H1 (cell line): ENCODE measurements around the gene RASSF3. TPM values are rescaled to one million over a fixed set of nuclear protein-coding genes. Genes with fewer than 3 reads are reported as not detected.

Experiments used
- CTCF ChIA-PET: fragments of 300-600 bp; sonication (Branson Sonifier 250); formaldehyde crosslinking; loops from one replicate; lab custom pipeline; 2021; ENCODE audit not compliant: partially characterized antibody; lab: Charles Lee
- POLR2A ChIA-PET: fragments of 300-600 bp; sonication (Branson Sonifier 250); formaldehyde crosslinking; loops from one replicate; lab custom pipeline; 2021; ENCODE audit warnings: inconsistent platforms; ENCODE audit not compliant: partially characterized antibody; lab: Charles Lee
- DNase-seq, 2 experiments: peaks; one replicate each; pipeline versions ENCODE4 v3.0.0 to v3.0.0-alpha.2; 2010 to 2022; ENCODE audit warnings: low spot score in 2 of 2, low read depth in 1 of 2, mixed read lengths in 1 of 2
- FAIRE-seq: peaks from 2 replicates; lab custom pipeline; 2011; peaks lifted over from hg19 to GRCh38; lab: Jason Lieb, UNC
- H2AFZ ChIP-seq: 2 replicates; pipeline ENCODE4 v1.8.1; 2012; ENCODE audit warnings: low read length, inconsistent platforms
- H2AK5ac ChIP-seq: 2 replicates; pipeline ENCODE4 v1.6.1; 2013; ENCODE audit warnings: low read depth, low read length
- H2BK120ac ChIP-seq: replicated peaks from 2 replicates; pipeline ENCODE3; 2013; ENCODE audit warnings: low read depth, low read length, inconsistent platforms
- H2BK12ac ChIP-seq: 2 replicates; pipeline ENCODE4 v1.6.1; 2013; ENCODE audit warnings: low read depth, low read length
- H2BK15ac ChIP-seq: 2 replicates; pipeline ENCODE4 v1.6.1; 2013; ENCODE audit warnings: low read length
- H2BK20ac ChIP-seq: 2 replicates; pipeline ENCODE4 v1.6.1; 2013; ENCODE audit warnings: low read length
- H2BK5ac ChIP-seq: 2 replicates; pipeline ENCODE4 v1.6.1; 2013; ENCODE audit warnings: low read depth, low read length
- H3K14ac ChIP-seq: 2 replicates; pipeline ENCODE4 v1.6.1; 2013; ENCODE audit warnings: inconsistent platforms; ENCODE audit not compliant: insufficient read length
- H3K18ac ChIP-seq: 2 replicates; pipeline ENCODE4 v1.6.1; 2013; ENCODE audit warnings: low read length; ENCODE audit errors: extremely low read depth
- H3K23ac ChIP-seq: 2 replicates; pipeline ENCODE4 v1.6.1; 2013; ENCODE audit warnings: inconsistent platforms; ENCODE audit not compliant: insufficient read length
- H3K23me2 ChIP-seq: 2 replicates; pipeline ENCODE4 v1.6.1; 2013; ENCODE audit warnings: low read depth, low read length
- H3K27ac ChIP-seq: 2 replicates; pipeline ENCODE4 v1.6.1; 2011; ENCODE audit warnings: low read depth, low read length, inconsistent platforms
- H3K27me3 ChIP-seq, 4 experiments: replicated peaks in 1 of 4; 1 replicate in 1 of 4; 2 replicates in 3 of 4; pipeline versions ENCODE4 v1.6.1 to v1.8.1; 2011 to 2013; ENCODE audit warnings: low read length in 3 of 4, mild to moderate bottlenecking in 3 of 4, inconsistent platforms in 2 of 4, mixed read lengths in 2 of 4, moderate library complexity in 1 of 4; ENCODE audit not compliant: control insufficient read depth in 3 of 4, insufficient read depth in 3 of 4; ENCODE audit errors: extremely low read depth in 1 of 4
- H3K36me3 ChIP-seq, 4 experiments: 2 replicates each; pipeline versions ENCODE4 v1.6.1 to v1.8.1; 2011 to 2013; ENCODE audit warnings: mild to moderate bottlenecking in 4 of 4, low read length in 3 of 4, moderate library complexity in 2 of 4, control low read depth in 1 of 4, inconsistent platforms in 1 of 4; ENCODE audit not compliant: insufficient read depth in 4 of 4, control insufficient read depth in 2 of 4
- H3K4ac ChIP-seq: replicated peaks from 2 replicates; pipeline ENCODE3; 2013; ENCODE audit warnings: low read length, low read depth, mixed read lengths, inconsistent platforms; ENCODE audit not compliant: insufficient read length
- H3K4me1 ChIP-seq, 4 experiments: replicated peaks in 1 of 4; 1 replicate in 1 of 4; 2 replicates in 3 of 4; pipeline versions ENCODE4 v1.6.1 to v1.8.1; 2011 to 2013; ENCODE audit warnings: low read length in 3 of 4, inconsistent platforms in 2 of 4, mixed read lengths in 1 of 4; ENCODE audit not compliant: insufficient read depth in 4 of 4, control insufficient read depth in 3 of 4
- H3K4me2 ChIP-seq, 2 experiments: 2 replicates each; pipeline versions ENCODE4 v1.6.1 to v1.8.1; 2011 to 2013; ENCODE audit warnings: low read depth in 2 of 2, low read length in 2 of 2, control low read depth in 1 of 2, inconsistent platforms in 1 of 2, mild to moderate bottlenecking in 1 of 2; ENCODE audit not compliant: insufficient read depth in 1 of 2
- H3K4me3 ChIP-seq, 4 experiments: fragments of 200-600, 300-600 bp in 1 of 4; sonication (generic), shearing (Covaris generic), sonication (Bioruptor Twin) in 1 of 4; 2 replicates each; pipeline versions ENCODE4 v1.5.1 to v1.8.1; 2011 to 2016; ENCODE audit warnings: low read length in 4 of 4, low read depth in 3 of 4, control low read depth in 2 of 4, inconsistent platforms in 2 of 4, mild to moderate bottlenecking in 2 of 4, mixed read lengths in 1 of 4, moderate library complexity in 1 of 4; ENCODE audit not compliant: insufficient read depth in 2 of 4; ENCODE audit errors: extremely low read depth in 1 of 4
- H3K56ac ChIP-seq: replicated peaks from 2 replicates; pipeline ENCODE3; 2013; ENCODE audit warnings: low read depth, mild to moderate bottlenecking, mixed read lengths, low read length, inconsistent platforms; ENCODE audit not compliant: insufficient read length
- H3K79me1 ChIP-seq: 2 replicates; pipeline ENCODE4 v1.6.1; 2013; ENCODE audit warnings: low read depth, low read length, control low read depth
- H3K79me2 ChIP-seq, 2 experiments: 2 replicates each; pipeline versions ENCODE4 v1.6.1 to v1.8.1; 2012 to 2013; ENCODE audit warnings: low read length in 2 of 2, mild to moderate bottlenecking in 2 of 2, inconsistent platforms in 1 of 2; ENCODE audit not compliant: insufficient read depth in 2 of 2, control insufficient read depth in 1 of 2
- H3K9ac ChIP-seq, 4 experiments: replicated peaks in 1 of 4; 1 replicate in 1 of 4; 2 replicates in 3 of 4; pipeline versions ENCODE4 v1.6.1 to v1.8.1; 2011 to 2013; ENCODE audit warnings: low read depth in 3 of 4, low read length in 3 of 4, control low read depth in 2 of 4, mild to moderate bottlenecking in 2 of 4, moderate library complexity in 2 of 4, inconsistent platforms in 1 of 4; ENCODE audit errors: extremely low read depth in 1 of 4
- H3K9me3 ChIP-seq, 2 experiments: 2 replicates each; pipeline versions ENCODE4 v1.6.1 to v1.8.1; 2012 to 2013; ENCODE audit warnings: mild to moderate bottlenecking in 2 of 2, moderate library complexity in 2 of 2, control low read depth in 1 of 2, inconsistent platforms in 1 of 2, low read depth in 1 of 2, low read length in 1 of 2, mixed read lengths in 1 of 2; ENCODE audit not compliant: insufficient read depth in 2 of 2
- H4K20me1 ChIP-seq, 2 experiments: replicated peaks in 1 of 2; 2 replicates each; pipeline versions ENCODE3 to v1.8.1; 2011 to 2013; ENCODE audit warnings: inconsistent platforms in 2 of 2, low read length in 2 of 2, mild to moderate bottlenecking in 1 of 2; ENCODE audit not compliant: insufficient read depth in 2 of 2, control insufficient read depth in 1 of 2
- H4K5ac ChIP-seq: 2 replicates; pipeline ENCODE4 v1.6.1; 2013; ENCODE audit warnings: low read length, low read depth, mixed read lengths, inconsistent platforms; ENCODE audit not compliant: insufficient read length
- H4K8ac ChIP-seq: 2 replicates; pipeline ENCODE4 v1.8.0; 2013; ENCODE audit warnings: mild to moderate bottlenecking, moderate library complexity, low read length, inconsistent platforms; ENCODE audit not compliant: insufficient read depth; ENCODE audit errors: extremely low read depth
- H4K91ac ChIP-seq: replicated peaks from 2 replicates; pipeline ENCODE3; 2013; ENCODE audit warnings: low read length, mixed read lengths, inconsistent platforms; ENCODE audit not compliant: insufficient read length
- BCL11A ChIP-seq, 2 experiments: IDR thresholded peaks; one replicate each; pipeline ENCODE4 v1.6.1; 2011; ENCODE audit warnings: low read depth in 2 of 2, low read length in 2 of 2, mild to moderate bottlenecking in 2 of 2
- BRCA1 ChIP-seq: IDR thresholded peaks from 2 replicates; pipeline ENCODE4 v1.6.1; 2012; ENCODE audit warnings: low read depth, low read length, improper control_type of control experiment
- EGR1 ChIP-seq: IDR thresholded peaks from 2 replicates; pipeline ENCODE4 v1.6.1; 2011; ENCODE audit warnings: low read depth, low read length, borderline replicate concordance
- MAFK ChIP-seq: IDR thresholded peaks from 2 replicates; pipeline ENCODE4 v1.6.1; 2012; ENCODE audit warnings: low read depth, mild to moderate bottlenecking, improper control_type of control experiment, low read length
- SIN3A ChIP-seq, 2 experiments: IDR thresholded peaks in 1 of 2; conservative IDR thresholded peaks in 1 of 2; 2 replicates each; pipeline ENCODE4 v1.6.1; 2011 to 2012; ENCODE audit warnings: low read length in 2 of 2, improper control_type of control experiment in 1 of 2, low read depth in 1 of 2, mild to moderate bottlenecking in 1 of 2
- SP4 ChIP-seq: IDR thresholded peaks from 2 replicates; pipeline ENCODE4 v1.6.1; 2012; ENCODE audit warnings: low read length, inconsistent platforms
- WGBS, 2 experiments: shearing (Covaris generic) in 1 of 2; methylation state at CpG; one replicate each; pipeline versions ENCODE4 v1.1.6 to v1.1.7; 2013 to 2015; ENCODE audit warnings: low lambda C conversion rate in 2 of 2, mixed read lengths in 2 of 2, inconsistent platforms in 1 of 2, low coverage in 1 of 2, missing lambda C conversion rate in 1 of 2; ENCODE audit not compliant: insufficient replicate concordance in 2 of 2, insufficient coverage in 1 of 2, insufficient read length in 1 of 2; ENCODE audit errors: extremely low coverage in 1 of 2, missing lambda C conversion rate in 1 of 2; 5-methylcytosine and 5-hydroxymethylcytosine counted together
- polyA plus RNA-seq, 7 experiments: library from polyadenylated mRNA; depleted of rRNA in 3 of 7; stranded (reverse) in 5 of 7; unstranded in 2 of 7; fragments of >200 nt in 5 of 7; fragments of 200-250 nt in 2 of 7; gene quantifications; 1 replicate in 5 of 7; 2 replicates in 1 of 7; 4 replicates in 1 of 7; pipeline versions ENCODE4 v1.2.1 to v1.2.3, GENCODE V29; 2011 to 2013; ENCODE audit warnings: missing spikeins in 2 of 7, mixed read lengths in 2 of 7
- total RNA-seq: library from RNA; stranded (reverse); fragmentation: NEBNext Ultra II Directional; extraction: Animal tissue kit (Norgen Biotek cat#: 25700); gene quantifications from 2 replicates; pipeline ENCODE4 v1.2.1, GENCODE V29; 2021

The RASSF3 gene
- total and polyA plus RNA-seq, 2 of the 8 experiments (the other 6 are each of a cell fraction or from before 2014, with no cell fraction given): 19.1 to 64.3 TPM

DNA sequence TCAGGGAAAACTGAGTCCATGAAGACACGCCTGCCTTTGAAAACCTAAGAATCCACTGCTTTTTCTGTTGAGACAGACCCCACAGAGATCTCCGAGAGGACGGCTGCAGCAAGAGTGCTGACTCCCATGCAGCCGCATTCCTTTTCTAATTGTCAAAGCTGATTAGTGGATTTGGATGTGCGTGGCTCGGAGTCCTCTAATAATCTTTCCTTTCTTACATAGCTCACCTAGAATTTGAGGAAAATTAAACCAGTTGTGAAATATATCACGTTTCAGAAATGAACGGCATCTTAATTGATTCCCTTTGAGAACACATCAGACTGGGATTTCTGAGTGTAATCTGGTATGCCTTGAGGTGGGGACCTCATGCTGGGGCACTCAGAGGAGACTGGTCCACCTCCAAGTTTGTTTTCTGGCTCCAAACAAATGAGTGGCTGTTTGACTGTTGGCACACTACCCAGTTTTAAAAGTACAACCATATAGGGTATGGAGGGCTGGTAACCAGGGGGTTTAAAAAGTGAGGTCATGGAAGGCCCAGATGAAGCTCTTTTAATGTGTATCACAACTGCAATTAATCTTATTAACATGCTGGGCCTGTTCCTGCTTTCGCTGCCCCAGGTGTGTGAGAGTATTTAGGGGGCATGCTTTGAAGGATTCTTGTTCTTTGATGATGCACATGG is 63.3 kb downstream of the RASSF3 start:
- Histone ChIP-seq H3K9me3 (no peaks in the 10 kb centered on the region), H3K27me3 (no peaks in the 10 kb centered on the region), H3K23me2 (no peaks in the 10 kb centered on the region), H3K14ac (no peak overlapping the region), H2AK5ac (no peak overlapping the region), H2AFZ (no peak overlapping the region), H3K18ac (no peak overlapping the region), H2BK120ac (no peak overlapping the region), H3K36me3 (no peaks in the 10 kb centered on the region), H3K4me2 (no peak overlapping the region), H3K79me1 (peaks cover 10% of the 10 kb centered on the region; the same call in 1 of the 2 replicates), H2BK20ac (no peak overlapping the region), H3K9ac (no peak overlapping the region), H3K23ac (no peak overlapping the region), H2BK12ac (no peak overlapping the region), H3K79me2 (peaks cover 7 to 84% of the 10 kb centered on the region in 2 experiments; a peak in 3 of 4 replicates), H2BK5ac (no peak overlapping the region), H3K4me1 (peaks cover 10 to 35% (median 31%) of the 10 kb centered on the region in 4 experiments), H4K91ac (no peak overlapping the region), H2BK15ac (no peak overlapping the region), H3K56ac (no peak overlapping the region), H3K4me3 (no peak overlapping the region), H4K8ac (no peak overlapping the region), H4K20me1 (peaks cover 4 to 12% of the 10 kb centered on the region in 2 experiments), H3K4ac (no peak overlapping the region), H4K5ac (no peak overlapping the region), H3K27ac (no peak overlapping the region)
- ChIA-PET POLR2A (interaction anchor here (1.7 kb wide), 2 partner anchors 11 to 65 kb away, joined by 6 read pairs; partner anchors contain the start of gene RASSF3), CTCF (interaction anchor here (0.9 to 1.0 kb wide), 2 partner anchors 9 to 24 kb away, joined by 3 read pairs; no protein-coding TSS in a partner anchor)
- 78% methylated on average over 9 of the region's 9 CpGs; no CpG with 5 or more reads in 1 of the 2 experiments for WGBS, 2 experiments
- FAIRE-seq (no peak), DNase-seq (no peak)
- TF ChIP-seq BCL11A (IDR thresholded peaks at IDR 0.05; ENCODE audit: low read depth in 2 of 2, low read length in 2 of 2): no peak
- TF ChIP-seq BRCA1: no peak
- TF ChIP-seq SP4: no peak
- TF ChIP-seq EGR1: no peak
- no peak for TF ChIP-seq MAFK
- no peak for TF ChIP-seq SIN3A (conservative IDR thresholded peaks at IDR 0.05 in 1 of 2, IDR thresholded peaks at IDR 0.05 in 1 of 2; ENCODE audit: low read depth in 1 of 2, low read length in 2 of 2)
